Neutrophil (primary cell): Measurements from ENCODE around the gene AMY2A.
"Not testable (repeated sequence)": the region's sequence is repeated elsewhere in the genome, so short reads cannot be mapped to it uniquely, and the experiment has no call there.

ENCODE experiments used
- H3K27ac ChIP-seq: fragments of 200-600 bp; sonication (generic); 2 replicates; pipeline ENCODE4 v1.5.1; 2016; ENCODE audit warnings: mild to moderate bottlenecking, moderate library complexity
- H3K27me3 ChIP-seq: fragments of 200-600 bp; sonication (generic); 2 replicates; pipeline ENCODE4 v1.6.0; 2016; ENCODE audit warnings: mild to moderate bottlenecking
- H3K36me3 ChIP-seq: fragments of 200-600 bp; sonication (generic); 2 replicates; pipeline ENCODE4 v1.5.1; 2017
- H3K4me1 ChIP-seq, 2 experiments: fragments of 200-600 bp in 1 of 2; sonication (generic) in 1 of 2; 1 replicate in 1 of 2; 2 replicates in 1 of 2; pipeline versions ENCODE4 v1.5.1 to v1.6.1; 2013 to 2016; ENCODE audit warnings: low read depth in 1 of 2, low read length in 1 of 2, mild to moderate bottlenecking in 1 of 2, moderate library complexity in 1 of 2; ENCODE audit not compliant: control insufficient read depth in 1 of 2, insufficient read depth in 1 of 2
- H3K4me3 ChIP-seq, 2 experiments: fragments of 200-600 bp in 1 of 2; sonication (generic) in 1 of 2; 1 replicate in 1 of 2; 2 replicates in 1 of 2; pipeline ENCODE4 v1.5.1; 2013 to 2016; ENCODE audit warnings: low read depth in 1 of 2, low read length in 1 of 2, mild to moderate bottlenecking in 1 of 2, moderate library complexity in 1 of 2
- H3K9me3 ChIP-seq: fragments of 200-600 bp; sonication (generic); 2 replicates; pipeline ENCODE4 v1.5.1; 2016
- CTCF ChIP-seq: fragments of 200-600 bp; sonication (generic); IDR thresholded peaks from 2 replicates; pipeline ENCODE4 v1.5.1; 2016; ENCODE audit warnings: antibody characterized with exemption

AMY2A gene

GRCh38 chr1:103616994-103617477 is at the start of gene AMY2A:
TSS of gene AMY2A (plus strand) at chr1:103617427. CDS start at chr1:103617441, 14 bp downstream.
- not testable (repeated sequence) for H3K4me1 ChIP-seq, H3K27ac ChIP-seq, H3K36me3 ChIP-seq, H3K27me3 ChIP-seq, H3K9me3 ChIP-seq, H3K4me3 ChIP-seq

GRCh38 chr1:103569493-103569892 is 47.7 kb upstream of the AMY2A start:
- no peaks in the 10 kb centered on the region for H3K36me3 ChIP-seq
- no peaks in the 10 kb centered on the region for H3K9me3 ChIP-seq
- H3K4me1 ChIP-seq = no peaks in the 10 kb centered on the region
- no peak overlapping the region for H3K4me3 ChIP-seq
- H3K27me3 ChIP-seq = no peaks in the 10 kb centered on the region
- no peak for TF ChIP-seq CTCF
- H3K27ac ChIP-seq = no peak overlapping the region

- H3K36me3 ChIP-seq, H3K27me3 ChIP-seq, H3K4me3 ChIP-seq, H3K4me1 ChIP-seq, H3K27ac ChIP-seq, H3K9me3 ChIP-seq: not testable (repeated sequence)
These were observed 45.9 kb upstream of the AMY2A start, which contains the start of gene AMY2B for GRCh38 chr1:103571289-103571688. TSS of gene AMY2B (plus strand) at chr1:103571589. CDS start at chr1:103571603, 14 bp downstream.

GRCh38 chr1:103576065-103576464 is 41.2 kb upstream of the AMY2A start:
- no peak overlapping the region for H3K4me3 ChIP-seq
- H3K27me3 ChIP-seq = no peaks in the 10 kb centered on the region
- H3K27ac ChIP-seq = no peak overlapping the region
- no peaks in the 10 kb centered on the region for H3K4me1 ChIP-seq
- TF ChIP-seq CTCF = no peak
- H3K36me3 ChIP-seq = no peaks in the 10 kb centered on the region
- H3K9me3 ChIP-seq = no peaks in the 10 kb centered on the region

GRCh38 chr1:103576784-103577183 is 40.4 kb upstream of the AMY2A start:
- not testable (repeated sequence) for H3K27me3 ChIP-seq, H3K9me3 ChIP-seq, H3K27ac ChIP-seq, H3K4me3 ChIP-seq, H3K36me3 ChIP-seq, H3K4me1 ChIP-seq

GRCh38 chr1:103582464-103582863 is 34.8 kb upstream of the AMY2A start:
- no peak overlapping the region for H3K4me3 ChIP-seq
- no peaks in the 10 kb centered on the region for H3K27me3 ChIP-seq
- no peak for TF ChIP-seq CTCF
- no peaks in the 10 kb centered on the region for H3K36me3 ChIP-seq
- no peaks in the 10 kb centered on the region for H3K9me3 ChIP-seq
- no peaks in the 10 kb centered on the region for H3K4me1 ChIP-seq
- no peak overlapping the region for H3K27ac ChIP-seq

GRCh38 chr1:103583887-103584286 is 33.3 kb upstream of the AMY2A start:
- Histone ChIP-seq H3K27ac (no peak overlapping the region), H3K4me1 (no peaks in the 10 kb centered on the region), H3K9me3 (no peaks in the 10 kb centered on the region), H3K36me3 (no peaks in the 10 kb centered on the region), H3K27me3 (no peaks in the 10 kb centered on the region), H3K4me3 (no peak overlapping the region)
- no peak for TF ChIP-seq CTCF
